ENCODE data around the gene MRPL3. TPM values are rescaled to one million over a fixed set of nuclear protein-coding genes. Genes with fewer than 3 reads are reported as not detected.

The MRPL3 gene
- total RNA-seq = 61.6 TPM

DNA sequence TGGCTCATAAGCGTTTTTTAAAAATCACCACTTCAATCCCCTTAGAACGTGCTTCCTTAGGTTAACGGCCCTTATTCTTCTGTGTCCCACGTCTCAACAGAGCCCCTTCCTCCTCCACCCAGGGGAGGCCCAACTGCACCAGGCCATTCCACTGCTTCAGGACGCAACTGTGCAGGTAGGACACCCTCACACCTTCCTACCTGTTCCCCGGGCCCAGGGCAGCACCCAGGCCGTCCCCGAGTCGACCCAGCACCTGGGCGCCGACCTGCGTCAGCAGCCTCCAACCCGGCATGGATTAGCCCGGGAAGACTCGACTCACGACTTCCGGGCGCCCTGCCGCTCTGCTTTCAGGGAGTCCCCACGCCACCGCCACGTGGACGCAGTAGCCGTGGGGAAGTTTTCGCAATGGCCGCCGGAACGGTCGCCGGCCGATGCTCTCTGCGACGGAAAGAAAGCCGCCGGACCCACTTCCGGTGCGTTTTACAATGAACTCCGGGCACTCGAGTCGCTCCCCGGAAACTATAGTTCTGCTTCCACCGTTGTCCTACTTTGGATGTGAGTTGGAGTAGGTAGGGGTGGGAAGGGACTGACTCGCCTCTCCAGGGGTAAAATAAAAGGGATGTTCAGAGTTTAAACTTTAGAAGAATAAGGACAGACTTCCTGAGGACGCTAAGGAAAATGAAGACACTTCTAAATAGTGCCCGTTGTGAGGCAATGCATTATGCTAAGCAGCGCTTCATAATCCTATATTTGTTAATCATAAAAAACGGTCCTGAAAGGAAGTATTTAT lies at the start of gene MRPL3:
MRPL3 (minus strand) TSS at position 442 of the 790 bp plus-strand sequence; CDS start at position 292, 150 bp downstream.
- no peaks in the 10 kb centered on the region for H3K27me3 ChIP-seq (ENCODE audit: control insufficient read depth in 3 of 3, insufficient read depth in 3 of 3, low read length in 3 of 3)
- peak within 1 kb of the TSS; percentile 89 to 99 (median 98) for H3K4me3 ChIP-seq (ENCODE audit: low read length in 3 of 3)
- peaks cover 5 to 22% (median 16%) of the 10 kb centered on the region in 3 donors for H3K36me3 ChIP-seq (ENCODE audit: control insufficient read depth in 3 of 3, insufficient read depth in 3 of 3, low read length in 3 of 3)
- H3K9me3 ChIP-seq (ENCODE audit: control insufficient read depth in 3 of 3, low read length in 3 of 3) = no peaks in the 10 kb centered on the region
- peaks cover 11 to 22% (median 14%) of the 10 kb centered on the region in 3 donors for H3K4me1 ChIP-seq (ENCODE audit: control insufficient read depth in 3 of 3, insufficient read depth in 3 of 3, low read length in 3 of 3)
- H3K9ac ChIP-seq (ENCODE audit: low read depth in 1 of 3, low read length in 3 of 3) = peak within 1 kb of the TSS; percentile 80 to 98 (median 96)
- peak within 1 kb of the TSS; percentile 55 for H3K27ac ChIP-seq (ENCODE audit: low read depth, low read length)

DNA sequence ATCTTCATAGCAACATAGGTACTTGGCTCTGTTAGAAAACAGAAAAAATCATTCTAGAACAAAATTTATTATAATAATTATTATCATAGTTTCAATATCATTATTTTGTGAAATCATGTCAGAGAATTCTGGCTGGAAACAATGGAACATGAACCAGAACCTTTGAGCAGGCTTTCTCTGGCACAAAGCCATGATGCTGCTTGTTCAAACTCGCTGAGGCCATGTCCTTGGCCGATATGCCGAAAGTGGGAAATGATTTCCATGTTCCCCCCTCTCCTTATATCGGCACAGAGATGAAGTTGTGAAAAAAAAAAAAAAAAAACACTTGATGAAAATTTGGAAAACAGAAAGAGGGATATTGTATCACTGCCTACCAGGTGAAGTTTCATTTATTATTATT lies 49.0 kb upstream of the MRPL3 start:
- Histone ChIP-seq H3K27ac (ENCODE audit: low read depth, low read length) (no peak overlapping the region), H3K9me3 (ENCODE audit: control insufficient read depth in 3 of 3, low read length in 3 of 3) (no peaks in the 10 kb centered on the region), H3K9ac (ENCODE audit: low read depth in 1 of 3, low read length in 3 of 3) (no peak overlapping the region), H3K4me1 (ENCODE audit: control insufficient read depth in 3 of 3, insufficient read depth in 3 of 3, low read length in 3 of 3) (no peaks in the 10 kb centered on the region), H3K36me3 (ENCODE audit: control insufficient read depth in 3 of 3, insufficient read depth in 3 of 3, low read length in 3 of 3) (no peaks in the 10 kb centered on the region), H3K4me3 (ENCODE audit: low read length in 3 of 3) (no peak overlapping the region), H3K27me3 (ENCODE audit: control insufficient read depth in 3 of 3, insufficient read depth in 3 of 3, low read length in 3 of 3) (no peaks in the 10 kb centered on the region)

DNA sequence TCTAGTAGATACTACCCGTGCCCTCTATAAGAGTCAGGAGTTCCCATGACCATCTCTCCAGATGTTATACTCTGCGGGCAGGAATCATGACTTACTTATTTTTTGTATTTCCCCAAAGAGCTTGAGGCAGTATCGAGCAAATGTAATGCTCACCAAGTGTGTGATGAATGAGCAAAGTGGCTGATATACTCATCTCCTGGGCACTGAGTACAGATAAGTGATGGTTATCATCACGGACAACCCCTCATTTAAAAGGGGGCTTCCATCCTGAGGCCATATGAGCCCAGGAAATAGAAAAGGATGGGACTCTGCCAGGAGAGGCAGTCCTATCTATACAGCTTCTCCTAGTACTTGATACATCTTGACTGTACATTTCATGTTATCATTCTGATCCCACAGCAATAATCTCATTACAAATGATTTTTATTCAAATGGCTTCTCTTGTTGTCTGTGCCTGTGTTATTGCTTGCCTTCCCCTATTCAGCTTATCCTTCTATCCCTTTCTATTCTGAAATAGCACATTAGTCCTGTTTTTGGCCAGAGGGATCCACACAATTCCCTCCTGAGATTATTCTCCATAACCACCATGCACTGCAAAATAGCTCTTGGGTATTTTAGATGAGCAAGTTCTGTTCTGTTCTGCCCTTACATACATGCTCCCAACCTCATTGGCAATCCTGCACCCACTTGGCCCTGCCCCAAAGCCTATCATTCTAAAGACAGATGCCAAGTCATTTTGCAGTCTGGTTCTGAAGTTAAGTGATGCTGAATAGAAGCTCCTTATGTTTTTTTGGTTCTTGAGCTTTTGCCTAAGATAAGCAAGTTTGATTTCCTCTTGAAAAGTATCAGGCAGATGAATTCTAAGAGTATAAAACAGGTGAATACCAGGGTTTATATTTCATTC lies 48.0 kb upstream of the MRPL3 start:
- Histone ChIP-seq H3K4me3 (ENCODE audit: low read length in 3 of 3) (no peak overlapping the region), H3K36me3 (ENCODE audit: control insufficient read depth in 3 of 3, insufficient read depth in 3 of 3, low read length in 3 of 3) (no peaks in the 10 kb centered on the region), H3K9ac (ENCODE audit: low read depth in 1 of 3, low read length in 3 of 3) (no peak overlapping the region), H3K27ac (ENCODE audit: low read depth, low read length) (no peak overlapping the region), H3K27me3 (ENCODE audit: control insufficient read depth in 3 of 3, insufficient read depth in 3 of 3, low read length in 3 of 3) (no peaks in the 10 kb centered on the region), H3K9me3 (ENCODE audit: control insufficient read depth in 3 of 3, low read length in 3 of 3) (no peaks in the 10 kb centered on the region), H3K4me1 (ENCODE audit: control insufficient read depth in 3 of 3, insufficient read depth in 3 of 3, low read length in 3 of 3) (no peaks in the 10 kb centered on the region)

DNA sequence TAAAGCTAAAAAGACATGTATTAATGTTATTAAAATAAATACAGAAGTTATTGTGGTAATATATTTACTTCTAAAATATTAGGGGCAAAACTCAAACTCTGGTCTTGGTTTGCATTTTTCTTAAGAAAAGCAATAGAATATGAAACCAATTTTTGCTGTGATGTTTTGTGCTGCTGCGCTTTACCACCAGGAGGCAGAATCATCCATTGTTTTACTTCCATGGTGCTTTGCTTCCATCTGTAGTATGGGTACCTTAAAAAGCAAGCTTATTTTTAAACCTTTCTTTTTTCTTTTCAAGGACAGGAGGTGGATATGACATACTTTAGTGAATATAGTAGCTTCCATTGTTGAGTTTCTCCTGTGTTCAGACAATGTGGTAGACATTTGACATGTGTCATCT lies 46.6 kb upstream of the MRPL3 start:
- no peak overlapping the region for H3K4me3 ChIP-seq (ENCODE audit: low read length in 3 of 3)
- H3K9ac ChIP-seq (ENCODE audit: low read depth in 1 of 3, low read length in 3 of 3) = no peak overlapping the region
- H3K4me1 ChIP-seq (ENCODE audit: control insufficient read depth in 3 of 3, insufficient read depth in 3 of 3, low read length in 3 of 3) = peaks cover 0 to 5% (median 0%) of the 10 kb centered on the region in 3 donors
- H3K27ac ChIP-seq (ENCODE audit: low read depth, low read length) = no peak overlapping the region
- H3K27me3 ChIP-seq (ENCODE audit: control insufficient read depth in 3 of 3, insufficient read depth in 3 of 3, low read length in 3 of 3) = no peaks in the 10 kb centered on the region
- H3K9me3 ChIP-seq (ENCODE audit: control insufficient read depth in 3 of 3, low read length in 3 of 3) = no peaks in the 10 kb centered on the region
- no peaks in the 10 kb centered on the region for H3K36me3 ChIP-seq (ENCODE audit: control insufficient read depth in 3 of 3, insufficient read depth in 3 of 3, low read length in 3 of 3)

DNA sequence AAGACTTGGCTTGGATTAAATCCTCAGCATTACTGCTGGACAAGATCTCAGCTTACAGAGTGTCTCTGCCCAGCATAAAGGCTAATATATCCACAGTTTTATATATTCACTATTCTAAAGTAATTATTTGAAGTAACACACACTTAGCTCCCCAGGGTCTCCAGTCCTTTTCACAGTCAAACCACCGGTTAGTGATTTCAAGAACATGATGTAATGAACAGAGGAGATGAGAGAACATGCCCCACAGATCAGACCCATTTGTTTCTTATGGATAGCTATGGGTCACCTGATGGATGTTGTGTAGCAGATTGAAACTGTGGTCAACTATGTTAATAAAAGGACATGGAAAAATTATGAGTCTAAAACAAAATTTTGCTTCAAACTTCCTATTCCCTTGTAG lies 44.8 kb upstream of the MRPL3 start:
- Histone ChIP-seq H3K27me3 (ENCODE audit: control insufficient read depth in 3 of 3, insufficient read depth in 3 of 3, low read length in 3 of 3) (no peaks in the 10 kb centered on the region), H3K27ac (ENCODE audit: low read depth, low read length) (no peak overlapping the region), H3K9ac (ENCODE audit: low read depth in 1 of 3, low read length in 3 of 3) (no peak overlapping the region), H3K4me1 (ENCODE audit: control insufficient read depth in 3 of 3, insufficient read depth in 3 of 3, low read length in 3 of 3) (peaks cover 0 to 7% (median 4%) of the 10 kb centered on the region in 3 donors), H3K4me3 (ENCODE audit: low read length in 3 of 3) (no peak overlapping the region), H3K36me3 (ENCODE audit: control insufficient read depth in 3 of 3, insufficient read depth in 3 of 3, low read length in 3 of 3) (no peaks in the 10 kb centered on the region), H3K9me3 (ENCODE audit: control insufficient read depth in 3 of 3, low read length in 3 of 3) (no peaks in the 10 kb centered on the region)

DNA sequence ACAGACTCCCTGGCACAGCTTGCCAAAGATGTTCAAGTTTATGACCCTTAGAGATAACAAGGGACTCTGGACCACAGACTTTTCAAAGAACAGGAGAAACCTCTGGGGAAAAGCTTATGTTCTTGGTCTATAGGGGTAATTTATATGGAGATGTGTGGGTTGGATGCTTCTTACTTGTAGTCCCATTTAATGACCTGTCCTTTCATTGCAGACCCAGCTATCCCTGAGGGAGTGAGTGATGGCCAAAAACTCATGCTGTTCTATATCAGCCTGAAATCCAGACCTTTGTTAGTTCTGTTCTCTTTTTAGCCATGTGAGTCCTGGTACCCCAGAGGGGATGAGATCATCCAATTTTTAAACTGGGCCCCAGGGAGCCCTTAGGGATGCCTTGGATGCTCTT lies 43.7 kb upstream of the MRPL3 start:
- Histone ChIP-seq H3K27me3 (ENCODE audit: control insufficient read depth in 3 of 3, insufficient read depth in 3 of 3, low read length in 3 of 3) (no peaks in the 10 kb centered on the region), H3K27ac (ENCODE audit: low read depth, low read length) (no peak overlapping the region), H3K4me3 (ENCODE audit: low read length in 3 of 3) (no peak overlapping the region), H3K36me3 (ENCODE audit: control insufficient read depth in 3 of 3, insufficient read depth in 3 of 3, low read length in 3 of 3) (no peaks in the 10 kb centered on the region), H3K4me1 (ENCODE audit: control insufficient read depth in 3 of 3, insufficient read depth in 3 of 3, low read length in 3 of 3) (peaks cover 0 to 7% (median 4%) of the 10 kb centered on the region in 3 donors), H3K9me3 (ENCODE audit: control insufficient read depth in 3 of 3, low read length in 3 of 3) (no peaks in the 10 kb centered on the region), H3K9ac (ENCODE audit: low read depth in 1 of 3, low read length in 3 of 3) (no peak overlapping the region)

DNA sequence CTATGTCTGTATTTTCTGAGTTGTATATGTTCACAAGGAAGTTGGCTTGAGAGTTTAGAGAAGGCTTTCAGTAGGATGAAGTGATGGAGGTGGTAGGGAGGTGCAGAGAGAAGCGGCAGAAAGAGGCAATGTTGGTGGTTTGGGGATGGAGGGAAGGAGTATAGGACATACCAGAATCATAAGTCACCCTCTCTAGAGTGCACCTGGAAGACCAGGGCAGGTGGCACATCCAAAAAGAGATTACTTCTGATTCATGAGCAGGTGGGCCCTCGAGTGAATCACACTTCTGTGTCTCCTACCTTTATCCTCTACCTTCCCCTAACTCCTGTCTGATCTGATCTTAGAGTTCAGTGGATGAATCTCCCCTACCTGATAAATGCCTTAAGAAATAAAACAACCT lies 41.8 kb upstream of the MRPL3 start:
- no peaks in the 10 kb centered on the region for H3K27me3 ChIP-seq (ENCODE audit: control insufficient read depth in 3 of 3, insufficient read depth in 3 of 3, low read length in 3 of 3)
- peak overlapping the region; percentile 20 for H3K27ac ChIP-seq (ENCODE audit: low read depth, low read length)
- H3K4me3 ChIP-seq (ENCODE audit: low read length in 3 of 3) = no peak overlapping the region
- H3K4me1 ChIP-seq (ENCODE audit: control insufficient read depth in 3 of 3, insufficient read depth in 3 of 3, low read length in 3 of 3) = peaks cover 0 to 7% (median 4%) of the 10 kb centered on the region in 3 donors
- no peaks in the 10 kb centered on the region for H3K36me3 ChIP-seq (ENCODE audit: control insufficient read depth in 3 of 3, insufficient read depth in 3 of 3, low read length in 3 of 3)
- no peaks in the 10 kb centered on the region for H3K9me3 ChIP-seq (ENCODE audit: control insufficient read depth in 3 of 3, low read length in 3 of 3)
- H3K9ac ChIP-seq (ENCODE audit: low read depth in 1 of 3, low read length in 3 of 3) = no peak overlapping the region

DNA sequence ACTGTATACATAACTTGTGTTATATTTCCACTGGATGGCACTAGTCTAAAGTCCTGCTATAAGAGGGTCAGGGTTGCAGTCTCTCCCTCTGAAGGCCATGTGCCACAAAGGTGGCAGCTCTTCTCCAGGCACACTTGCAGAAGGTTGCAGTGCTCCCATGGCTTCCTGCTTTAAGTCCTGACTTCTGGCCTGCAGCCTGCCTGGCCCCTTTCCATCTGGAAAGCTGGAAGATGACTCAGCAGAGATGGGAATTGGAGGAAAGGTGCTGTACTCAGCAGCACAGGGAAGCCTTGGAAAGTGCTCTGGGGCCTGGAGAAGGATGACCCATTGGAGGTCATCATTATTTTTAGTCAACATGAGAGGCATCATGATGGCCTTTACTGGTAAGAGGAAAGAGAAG lies 40.9 kb upstream of the MRPL3 start:
- H3K9me3 ChIP-seq (ENCODE audit: control insufficient read depth in 3 of 3, low read length in 3 of 3) = no peaks in the 10 kb centered on the region
- no peak overlapping the region for H3K4me3 ChIP-seq (ENCODE audit: low read length in 3 of 3)
- no peak overlapping the region for H3K9ac ChIP-seq (ENCODE audit: low read depth in 1 of 3, low read length in 3 of 3)
- H3K27ac ChIP-seq (ENCODE audit: low read depth, low read length) = peak overlapping the region; percentile 20
- H3K4me1 ChIP-seq (ENCODE audit: control insufficient read depth in 3 of 3, insufficient read depth in 3 of 3, low read length in 3 of 3) = peaks cover 0 to 7% (median 4%) of the 10 kb centered on the region in 3 donors
- H3K27me3 ChIP-seq (ENCODE audit: control insufficient read depth in 3 of 3, insufficient read depth in 3 of 3, low read length in 3 of 3) = no peaks in the 10 kb centered on the region
- H3K36me3 ChIP-seq (ENCODE audit: control insufficient read depth in 3 of 3, insufficient read depth in 3 of 3, low read length in 3 of 3) = no peaks in the 10 kb centered on the region

DNA sequence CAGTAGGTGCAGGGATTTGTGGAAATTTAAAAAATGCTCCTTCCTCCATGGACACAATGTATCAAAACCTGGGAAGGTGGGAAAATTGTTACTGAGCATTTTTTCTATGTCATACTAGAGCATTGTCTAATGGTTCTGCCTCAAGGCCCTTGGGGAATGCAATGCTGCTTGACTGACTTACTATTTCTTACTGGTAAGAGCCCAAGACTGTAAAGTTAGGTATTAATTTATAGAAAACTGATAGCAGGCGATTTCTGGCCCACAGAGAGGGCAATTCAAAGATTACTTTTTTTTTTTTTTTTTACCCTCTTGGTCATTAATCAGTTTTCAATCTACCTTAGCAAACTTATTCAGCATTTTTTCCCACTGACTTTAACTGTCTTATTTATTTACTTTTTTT lies 38.5 kb upstream of the MRPL3 start:
- H3K4me1 ChIP-seq (ENCODE audit: control insufficient read depth in 3 of 3, insufficient read depth in 3 of 3, low read length in 3 of 3) = peaks cover 0 to 7% (median 4%) of the 10 kb centered on the region in 3 donors
- no peak overlapping the region for H3K27ac ChIP-seq (ENCODE audit: low read depth, low read length)
- no peak overlapping the region for H3K9ac ChIP-seq (ENCODE audit: low read depth in 1 of 3, low read length in 3 of 3)
- H3K4me3 ChIP-seq (ENCODE audit: low read length in 3 of 3) = no peak overlapping the region
- no peaks in the 10 kb centered on the region for H3K36me3 ChIP-seq (ENCODE audit: control insufficient read depth in 3 of 3, insufficient read depth in 3 of 3, low read length in 3 of 3)
- no peaks in the 10 kb centered on the region for H3K27me3 ChIP-seq (ENCODE audit: control insufficient read depth in 3 of 3, insufficient read depth in 3 of 3, low read length in 3 of 3)
- no peaks in the 10 kb centered on the region for H3K9me3 ChIP-seq (ENCODE audit: control insufficient read depth in 3 of 3, low read length in 3 of 3)

DNA sequence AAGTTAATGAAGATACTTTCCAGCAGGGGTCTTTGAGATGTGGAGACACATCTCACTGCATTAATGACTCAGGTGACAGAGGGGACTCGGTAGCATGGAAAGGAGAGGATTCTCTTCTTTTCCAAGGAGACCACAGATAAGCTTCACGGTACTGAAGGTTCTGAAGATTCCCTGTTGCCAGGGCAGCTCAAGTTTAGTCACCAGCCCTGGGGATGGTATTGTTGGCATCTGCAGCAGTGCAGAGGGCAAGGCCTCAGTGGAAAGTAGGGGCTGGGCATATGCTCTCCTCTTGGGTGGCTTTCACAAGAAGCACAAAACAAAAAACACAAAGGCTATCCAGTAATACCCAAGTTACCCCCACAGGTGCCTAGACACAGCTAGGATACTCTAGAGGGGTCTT lies 38.0 kb upstream of the MRPL3 start:
- H3K27ac ChIP-seq (ENCODE audit: low read depth, low read length) = no peak overlapping the region
- H3K36me3 ChIP-seq (ENCODE audit: control insufficient read depth in 3 of 3, insufficient read depth in 3 of 3, low read length in 3 of 3) = no peaks in the 10 kb centered on the region
- no peaks in the 10 kb centered on the region for H3K9me3 ChIP-seq (ENCODE audit: control insufficient read depth in 3 of 3, low read length in 3 of 3)

More for the DNA sequence above, 38.0 kb upstream of the MRPL3 start:
- Histone ChIP-seq H3K27me3 (ENCODE audit: control insufficient read depth in 3 of 3, insufficient read depth in 3 of 3, low read length in 3 of 3) (no peaks in the 10 kb centered on the region), H3K9ac (ENCODE audit: low read depth in 1 of 3, low read length in 3 of 3) (no peak overlapping the region), H3K4me3 (ENCODE audit: low read length in 3 of 3) (no peak overlapping the region), H3K4me1 (ENCODE audit: control insufficient read depth in 3 of 3, insufficient read depth in 3 of 3, low read length in 3 of 3) (peaks cover 0 to 7% (median 4%) of the 10 kb centered on the region in 3 donors)
